K562 (cell line): ENCODE data around the gene GRHPR.

Experiments used
- HDAC6 ChIP-seq: IDR thresholded peaks from 2 replicates; pipeline ENCODE4 v1.6.1; 2012; ENCODE audit warnings: low read depth, mild to moderate bottlenecking, control low read depth, inconsistent platforms, low read length, moderate library complexity
- SIX5 ChIP-seq, 2 experiments: IDR thresholded peaks; 2 replicates each; pipeline ENCODE4 v1.6.1; 2011; ENCODE audit warnings: low read length in 2 of 2, borderline replicate concordance in 1 of 2, low read depth in 1 of 2, mild to moderate bottlenecking in 1 of 2, moderate library complexity in 1 of 2; ENCODE audit not compliant: insufficient read depth in 1 of 2

- TF ChIP-seq SIX5 (IDR thresholded peaks at IDR 0.05; ENCODE audit: borderline replicate concordance in 1 of 2, insufficient read depth in 1 of 2, low read depth in 1 of 2, low read length in 2 of 2) (no peak), HDAC6 (no peak)
Measured at GRCh38 chr9:37395229-37395628, 27.3 kb upstream of the GRHPR start.
